ENCODE measurements around the gene NUBP2. TPM values are rescaled to one million over a fixed set of nuclear protein-coding genes. Genes with fewer than 3 reads are reported as not detected.

NUBP2 gene
- total RNA-seq, 4 donors from 2014 or later, result 55.4 to 115 (median 90.8) TPM

DNA sequence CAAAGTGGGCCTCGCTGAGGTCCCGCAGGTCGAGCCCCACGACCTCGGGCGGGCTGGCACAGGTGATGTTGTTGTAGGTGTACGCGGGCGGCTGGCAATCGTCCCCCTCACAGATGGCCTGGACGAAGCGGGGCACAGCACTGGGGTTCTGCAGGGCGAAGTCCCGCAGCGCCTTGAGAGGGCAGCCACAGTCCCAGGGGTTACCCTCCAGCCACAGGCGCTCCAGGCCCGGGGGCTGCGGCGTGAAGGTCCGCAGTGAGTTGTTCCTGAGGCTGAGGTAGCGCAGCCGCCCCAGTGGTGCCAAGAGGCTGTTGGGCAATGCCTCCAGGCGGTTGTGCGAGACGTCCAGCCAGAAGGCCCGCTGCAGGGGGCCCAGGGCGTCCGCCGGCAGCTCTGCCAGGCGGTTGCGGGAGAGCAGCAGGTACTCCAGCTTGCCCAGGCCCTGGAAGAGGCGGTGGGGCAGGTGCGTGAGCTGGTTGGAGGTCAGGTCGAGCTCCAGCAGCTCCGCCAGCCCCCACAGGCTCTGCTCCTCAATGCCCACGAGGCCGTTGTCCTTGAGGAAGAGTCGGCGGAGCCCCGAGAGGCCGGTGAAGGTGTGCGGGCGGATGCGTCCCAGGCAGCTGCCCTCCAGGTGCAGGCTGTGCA, 8.0 kb downstream of the NUBP2 start:
- Histone ChIP-seq H3K27ac (no peak overlapping the region), H3K4me3 (no peak overlapping the region), H3K27me3 (no peaks in the 10 kb centered on the region), H3K4me1 (peaks cover 27% of the 10 kb centered on the region), H3K36me3 (peaks cover 57% of the 10 kb centered on the region), H3K9me3 (no peaks in the 10 kb centered on the region)
- DNase-seq (ENCODE audit: low spot score in 2 of 2), result peak in 1 of 2 donors; percentile 60
- TF ChIP-seq POLR2AphosphoS5 (IDR thresholded peaks at IDR 0.05), result no peak
- no peak for TF ChIP-seq POLR2A (IDR thresholded peaks at IDR 0.05)
- TF ChIP-seq, protein P1, sequence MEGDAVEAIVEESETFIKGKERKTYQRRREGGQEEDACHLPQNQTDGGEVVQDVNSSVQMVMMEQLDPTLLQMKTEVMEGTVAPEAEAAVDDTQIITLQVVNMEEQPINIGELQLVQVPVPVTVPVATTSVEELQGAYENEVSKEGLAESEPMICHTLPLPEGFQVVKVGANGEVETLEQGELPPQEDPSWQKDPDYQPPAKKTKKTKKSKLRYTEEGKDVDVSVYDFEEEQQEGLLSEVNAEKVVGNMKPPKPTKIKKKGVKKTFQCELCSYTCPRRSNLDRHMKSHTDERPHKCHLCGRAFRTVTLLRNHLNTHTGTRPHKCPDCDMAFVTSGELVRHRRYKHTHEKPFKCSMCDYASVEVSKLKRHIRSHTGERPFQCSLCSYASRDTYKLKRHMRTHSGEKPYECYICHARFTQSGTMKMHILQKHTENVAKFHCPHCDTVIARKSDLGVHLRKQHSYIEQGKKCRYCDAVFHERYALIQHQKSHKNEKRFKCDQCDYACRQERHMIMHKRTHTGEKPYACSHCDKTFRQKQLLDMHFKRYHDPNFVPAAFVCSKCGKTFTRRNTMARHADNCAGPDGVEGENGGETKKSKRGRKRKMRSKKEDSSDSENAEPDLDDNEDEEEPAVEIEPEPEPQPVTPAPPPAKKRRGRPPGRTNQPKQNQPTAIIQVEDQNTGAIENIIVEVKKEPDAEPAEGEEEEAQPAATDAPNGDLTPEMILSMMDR (IDR thresholded peaks at IDR 0.05), result no peak
- TF ChIP-seq EP300 (IDR thresholded peaks at IDR 0.05), result no peak
- 93% methylated on average over 8 of the region's 44 CpGs for WGBS

DNA sequence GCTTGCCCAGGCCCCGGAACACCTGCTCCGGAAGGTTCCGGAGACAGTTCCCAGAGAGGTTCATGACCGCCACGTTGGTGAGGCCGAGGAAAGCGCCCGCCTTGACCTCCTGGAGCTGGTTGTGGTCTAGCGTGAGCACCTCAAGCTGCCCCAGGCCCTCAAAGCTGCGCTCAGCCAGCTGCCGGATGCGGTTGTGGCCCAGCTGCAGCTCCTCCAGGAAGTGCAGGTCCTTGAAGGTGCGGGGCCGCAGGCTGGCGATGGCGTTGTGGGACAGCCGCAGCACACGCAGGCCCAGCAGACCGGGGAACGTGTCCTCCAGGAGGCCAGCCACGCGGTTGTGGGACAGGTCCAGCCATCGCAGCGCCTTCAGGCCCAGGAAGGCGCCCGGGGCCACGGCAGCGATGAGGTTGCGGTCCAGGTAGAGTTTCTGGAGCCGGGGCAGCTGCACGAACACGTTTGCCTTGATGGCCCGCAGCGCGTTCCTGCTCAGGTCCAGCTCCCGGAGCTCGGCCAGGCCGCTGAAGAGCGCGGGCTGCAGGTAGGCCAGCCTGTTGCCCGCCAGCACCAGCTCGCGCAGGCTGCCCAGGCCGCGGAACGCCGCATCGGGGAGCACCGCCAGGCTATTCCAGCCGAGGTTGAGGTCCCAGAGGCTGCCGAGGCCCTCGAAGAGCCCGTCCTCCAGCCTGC, 8.6 kb downstream of the NUBP2 start:
- H3K27me3 ChIP-seq, result no peaks in the 10 kb centered on the region
- TF ChIP-seq POLR2AphosphoS5 (IDR thresholded peaks at IDR 0.05), result no peak
- TF ChIP-seq, protein P1 (IDR thresholded peaks at IDR 0.05), result no peak
- TF ChIP-seq EP300 (IDR thresholded peaks at IDR 0.05), result no peak
- TF ChIP-seq POLR2A (IDR thresholded peaks at IDR 0.05), result no peak
- peak in 1 of 2 donors; percentile 63 for DNase-seq (ENCODE audit: low spot score in 2 of 2)

DNA sequence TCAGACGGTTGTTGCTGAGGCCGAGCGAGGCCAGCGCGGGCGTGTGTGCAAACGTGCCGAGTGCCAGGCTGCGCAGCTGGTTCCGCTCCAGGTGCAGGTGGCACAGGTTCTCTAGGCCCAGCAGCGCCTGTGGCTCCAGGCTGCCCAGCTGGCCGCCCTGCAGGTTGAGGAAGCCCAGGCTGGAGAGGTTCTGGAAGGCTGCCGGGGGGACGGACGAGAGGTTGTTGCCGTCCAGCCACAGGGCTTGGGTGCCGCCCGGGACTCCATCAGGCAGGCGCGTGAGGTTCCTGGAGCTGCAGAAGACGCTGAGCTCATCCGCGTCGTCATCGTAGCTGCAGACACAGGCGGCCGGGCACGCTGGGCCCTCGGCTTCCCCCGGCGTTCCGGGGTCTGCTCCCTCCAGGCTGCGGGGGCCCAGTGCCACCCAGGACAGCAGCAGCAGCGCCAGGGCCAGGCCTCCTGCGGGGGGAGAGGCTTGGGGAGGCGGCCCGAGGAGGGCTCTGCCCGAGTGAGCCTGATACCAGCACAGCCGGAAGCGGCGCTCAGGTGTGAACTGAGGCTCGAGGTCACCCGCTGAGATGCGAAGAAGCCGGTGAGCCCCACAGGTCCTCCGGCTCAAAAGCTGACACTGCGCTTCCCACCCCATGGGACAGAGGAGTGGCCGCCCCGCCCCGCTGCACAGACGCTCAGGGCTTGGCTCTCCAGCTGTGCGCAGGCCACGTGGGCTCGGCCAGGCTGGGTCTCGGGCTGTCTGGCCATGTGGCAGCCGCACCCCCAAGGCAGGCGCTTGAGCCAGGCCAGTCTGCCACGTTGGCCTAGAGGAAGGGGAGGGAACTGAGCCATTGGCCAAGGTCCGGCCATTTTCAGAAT, 9.4 kb downstream of the NUBP2 start:
- peak; percentile 57 to 76 for DNase-seq (ENCODE audit: low spot score in 2 of 2)
- TF ChIP-seq POLR2AphosphoS5 (IDR thresholded peaks at IDR 0.05) (no peak), EP300 (IDR thresholded peaks at IDR 0.05) (no peak), POLR2A (IDR thresholded peaks at IDR 0.05) (no peak)
- TF ChIP-seq, protein P1 (IDR thresholded peaks at IDR 0.05), result no peak
- H3K36me3 ChIP-seq, result peaks cover 46% of the 10 kb centered on the region
- no peak overlapping the region for H3K4me3 ChIP-seq
- H3K27ac ChIP-seq, result no peak overlapping the region
- WGBS, result 100% methylated on average over 4 of the region's 59 CpGs
- peaks cover 23% of the 10 kb centered on the region for H3K4me1 ChIP-seq
- no peaks in the 10 kb centered on the region for H3K27me3 ChIP-seq
- no peaks in the 10 kb centered on the region for H3K9me3 ChIP-seq

More for the DNA sequence above, 8.6 kb downstream of the NUBP2 start:
- WGBS, result 100% methylated on average over 4 of the region's 53 CpGs
- H3K4me3 ChIP-seq, result no peak overlapping the region
- peaks cover 23% of the 10 kb centered on the region for H3K4me1 ChIP-seq
- no peak overlapping the region for H3K27ac ChIP-seq
- H3K36me3 ChIP-seq, result peaks cover 53% of the 10 kb centered on the region
- H3K9me3 ChIP-seq, result no peaks in the 10 kb centered on the region

DNA sequence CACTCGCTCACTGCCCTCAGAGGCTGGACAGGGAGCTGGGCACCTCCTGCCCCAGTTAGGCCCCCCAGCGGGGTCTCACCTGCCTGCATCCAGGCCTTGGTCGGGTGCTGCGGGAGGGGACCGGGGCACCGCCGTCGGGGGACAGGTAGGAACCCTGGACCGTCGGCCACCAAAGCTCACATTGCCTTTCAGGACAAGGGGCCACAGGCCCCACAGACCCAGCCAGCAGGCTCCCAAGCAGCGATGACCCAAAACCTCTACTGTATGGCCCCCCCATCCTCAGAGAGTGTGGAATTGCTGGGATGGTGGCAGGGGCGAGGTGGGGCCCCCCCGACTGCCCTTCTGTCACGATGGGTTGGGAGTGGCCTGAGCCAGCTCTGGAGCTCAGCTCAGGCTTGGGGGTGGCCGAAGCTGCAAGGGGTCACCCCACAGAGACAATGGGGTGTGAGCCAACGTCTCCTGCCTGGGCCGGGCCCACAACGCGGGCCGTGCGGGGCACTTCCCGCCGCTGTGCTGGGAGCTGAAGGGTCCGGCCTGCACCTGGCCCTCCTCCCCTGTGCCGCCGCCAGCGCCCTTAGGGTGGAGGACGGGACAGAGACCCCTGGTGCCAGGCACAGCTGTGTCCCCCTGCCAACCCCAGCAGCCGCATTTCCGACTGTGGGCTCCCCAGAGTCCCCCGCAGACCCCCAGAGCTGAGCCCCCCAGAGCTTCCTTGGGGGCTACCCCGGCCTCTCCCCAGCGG, 10.2 kb downstream of the NUBP2 start:
- Histone ChIP-seq H3K9me3 (peaks cover 3% of the 10 kb centered on the region), H3K27ac (no peak overlapping the region)

More for the DNA sequence above, 10.2 kb downstream of the NUBP2 start:
- Histone ChIP-seq H3K36me3 (peaks cover 38% of the 10 kb centered on the region), H3K27me3 (no peaks in the 10 kb centered on the region), H3K4me3 (no peak overlapping the region), H3K4me1 (peaks cover 18% of the 10 kb centered on the region)
- WGBS, result 82% methylated on average over 5 of the region's 33 CpGs
- no peak for TF ChIP-seq POLR2A (IDR thresholded peaks at IDR 0.05)
- no peak for TF ChIP-seq EP300 (IDR thresholded peaks at IDR 0.05)
- TF ChIP-seq, protein P1 (IDR thresholded peaks at IDR 0.05), result no peak
- no peak for TF ChIP-seq POLR2AphosphoS5 (IDR thresholded peaks at IDR 0.05)
- peak in 1 of 2 donors; percentile 63 for DNase-seq (ENCODE audit: low spot score in 2 of 2)

Data from suprapubic skin (tissue), 4 donors.